HG03378 (cell line): ENCODE results near the gene TGFBR3.

ENCODE experiments used
- ATAC-seq: cut with Tn5 transposase; IDR thresholded peaks from one replicate; pipeline ENCODE4 v1.9.1; 2021; ENCODE audit warnings: mild to moderate bottlenecking, moderate library complexity; ENCODE audit not compliant: unreplicated experiment

The TGFBR3 gene

DNA sequence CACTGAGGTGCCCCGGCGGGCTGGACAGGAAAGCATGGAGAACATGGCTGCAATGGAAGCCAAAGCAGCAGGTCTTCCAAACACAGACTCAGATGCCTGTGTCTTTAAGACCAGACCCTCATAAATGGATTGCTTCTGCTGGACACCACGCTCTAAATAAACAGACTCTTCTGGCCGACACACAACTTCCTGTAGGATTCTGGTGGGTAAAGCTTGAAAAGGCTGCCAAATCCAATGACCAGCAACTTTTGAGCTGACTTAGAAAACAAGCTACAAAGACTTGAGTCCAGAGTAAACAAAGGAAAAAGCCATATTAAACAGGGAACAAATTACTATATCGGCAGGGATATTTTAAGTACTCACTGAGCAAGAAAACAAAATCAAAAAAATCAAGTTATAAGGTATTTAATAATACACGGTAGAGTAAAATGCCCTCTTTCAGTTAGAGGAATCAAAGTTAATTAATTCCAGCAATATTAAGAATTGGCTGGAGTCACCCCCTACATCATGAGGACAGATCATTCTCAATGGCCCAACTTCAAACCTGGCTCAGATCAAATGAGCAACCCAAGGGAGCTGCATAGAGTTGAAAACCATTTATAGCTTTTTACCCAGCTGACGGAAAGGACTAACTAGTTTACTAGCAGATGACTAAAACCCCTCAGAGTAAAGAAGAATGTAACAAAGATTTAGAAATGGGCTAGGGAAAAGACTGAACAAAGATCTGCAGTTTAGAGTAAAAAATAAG lies 102.4 kb downstream of the TGFBR3 start:
- no peak for ATAC-seq

GRCh38 chr1:91781901-91782622 lies 103.9 kb downstream of the TGFBR3 start:
- ATAC-seq, result no peak

DNA sequence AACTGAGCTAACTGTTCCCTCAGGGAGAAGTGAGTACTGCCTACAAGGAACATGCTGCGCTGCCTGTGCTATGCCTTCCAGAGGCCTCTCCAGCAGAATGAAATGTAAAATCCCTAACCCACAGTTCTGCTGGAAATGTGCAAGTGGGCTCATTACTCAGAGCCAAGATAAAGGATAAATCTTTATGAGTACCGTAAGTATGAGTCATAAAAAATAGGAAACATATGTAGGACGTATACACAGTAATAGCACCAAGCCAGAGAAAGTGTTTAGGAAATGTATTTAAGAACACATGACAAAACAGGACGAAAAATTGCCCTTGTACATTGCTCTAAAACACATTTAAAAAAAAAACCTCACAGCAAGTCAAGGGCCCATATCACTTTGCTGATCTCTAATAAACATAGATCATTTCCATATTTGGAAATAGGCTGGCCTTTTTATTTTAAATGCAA lies 104.6 kb downstream of the TGFBR3 start:
- no peak for ATAC-seq

DNA sequence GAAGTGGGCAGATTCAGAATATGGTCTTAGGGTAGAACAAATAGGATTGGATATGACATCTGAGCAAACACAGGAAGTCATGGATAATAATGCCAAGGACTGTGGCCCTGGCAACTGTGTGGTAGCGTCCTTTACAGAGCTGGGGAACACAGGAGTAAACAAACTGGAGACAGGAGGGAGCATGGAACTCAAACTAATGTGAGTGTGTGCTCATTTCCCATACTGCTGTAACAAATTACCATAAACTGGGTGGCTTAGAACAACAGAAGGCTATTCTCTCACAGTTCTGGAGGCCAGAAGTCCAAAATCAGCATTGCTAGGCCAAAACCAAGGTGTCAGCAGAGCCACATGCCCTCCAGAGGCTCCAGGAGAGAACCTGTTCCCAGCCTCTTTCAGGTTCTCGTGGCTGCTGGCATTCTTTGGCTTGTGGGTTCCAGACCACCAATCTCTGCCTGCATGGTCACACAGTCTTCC lies 106.4 kb downstream of the TGFBR3 start:
- ATAC-seq, result no peak

- no peak for ATAC-seq
Observed at GRCh38 chr1:91778964-91779363, 107.0 kb downstream of the TGFBR3 start.

GRCh38 chr1:91777630-91778300 lies 108.2 kb downstream of the TGFBR3 start:
- no peak for ATAC-seq

- ATAC-seq, result no peak
Observed at GRCh38 chr1:91777196-91777595, 108.8 kb downstream of the TGFBR3 start.

- ATAC-seq, result no peak
Observed at GRCh38 chr1:91776068-91776794, 109.7 kb downstream of the TGFBR3 start.

- no peak for ATAC-seq
Observed at GRCh38 chr1:91775227-91775626, 110.7 kb downstream of the TGFBR3 start.

- ATAC-seq, result no peak
Observed at GRCh38 chr1:91774520-91775203, 111.3 kb downstream of the TGFBR3 start.

DNA sequence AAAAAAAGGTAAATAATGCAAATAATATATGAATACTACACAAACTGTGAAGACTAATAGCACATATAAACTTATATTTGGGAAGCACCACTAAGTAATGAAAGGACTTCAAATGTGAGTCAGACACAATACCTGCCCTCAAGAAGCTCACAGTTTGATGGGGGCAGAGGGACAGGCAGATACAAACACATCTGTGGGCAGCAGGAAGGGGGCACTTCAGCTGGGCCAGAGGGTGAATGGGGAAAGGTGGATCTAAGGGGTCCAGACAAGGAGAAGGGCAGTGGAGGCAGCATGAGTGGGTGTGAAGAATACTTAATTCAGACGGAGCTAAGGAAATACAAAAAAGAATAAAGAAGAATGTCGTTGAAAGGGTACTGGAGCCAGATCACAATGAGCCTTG lies 114.2 kb downstream of the TGFBR3 start:
- ATAC-seq, result no peak

- ATAC-seq, result no peak
Observed at GRCh38 chr1:91770667-91771268, 115.2 kb downstream of the TGFBR3 start.

DNA sequence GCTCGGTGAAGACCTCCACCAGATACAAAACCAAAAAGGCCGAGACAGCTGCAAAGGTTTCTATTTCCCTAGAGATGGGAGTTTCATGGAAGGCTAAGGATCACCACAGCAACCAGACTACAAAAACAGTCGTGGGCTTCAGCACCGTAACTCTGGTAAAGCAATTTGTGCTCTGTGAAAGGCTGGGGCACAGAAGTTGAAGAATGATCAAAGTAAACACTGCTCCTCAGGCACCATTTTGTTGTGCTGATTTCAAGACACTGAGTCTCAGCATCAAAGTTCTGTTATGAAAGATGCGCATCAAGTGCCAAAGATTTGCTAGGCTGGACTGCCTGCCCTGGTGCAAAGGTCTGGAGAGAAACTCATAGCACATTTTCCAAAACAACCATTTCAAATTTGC lies 116.2 kb downstream of the TGFBR3 start:
- ATAC-seq, result no peak

DNA sequence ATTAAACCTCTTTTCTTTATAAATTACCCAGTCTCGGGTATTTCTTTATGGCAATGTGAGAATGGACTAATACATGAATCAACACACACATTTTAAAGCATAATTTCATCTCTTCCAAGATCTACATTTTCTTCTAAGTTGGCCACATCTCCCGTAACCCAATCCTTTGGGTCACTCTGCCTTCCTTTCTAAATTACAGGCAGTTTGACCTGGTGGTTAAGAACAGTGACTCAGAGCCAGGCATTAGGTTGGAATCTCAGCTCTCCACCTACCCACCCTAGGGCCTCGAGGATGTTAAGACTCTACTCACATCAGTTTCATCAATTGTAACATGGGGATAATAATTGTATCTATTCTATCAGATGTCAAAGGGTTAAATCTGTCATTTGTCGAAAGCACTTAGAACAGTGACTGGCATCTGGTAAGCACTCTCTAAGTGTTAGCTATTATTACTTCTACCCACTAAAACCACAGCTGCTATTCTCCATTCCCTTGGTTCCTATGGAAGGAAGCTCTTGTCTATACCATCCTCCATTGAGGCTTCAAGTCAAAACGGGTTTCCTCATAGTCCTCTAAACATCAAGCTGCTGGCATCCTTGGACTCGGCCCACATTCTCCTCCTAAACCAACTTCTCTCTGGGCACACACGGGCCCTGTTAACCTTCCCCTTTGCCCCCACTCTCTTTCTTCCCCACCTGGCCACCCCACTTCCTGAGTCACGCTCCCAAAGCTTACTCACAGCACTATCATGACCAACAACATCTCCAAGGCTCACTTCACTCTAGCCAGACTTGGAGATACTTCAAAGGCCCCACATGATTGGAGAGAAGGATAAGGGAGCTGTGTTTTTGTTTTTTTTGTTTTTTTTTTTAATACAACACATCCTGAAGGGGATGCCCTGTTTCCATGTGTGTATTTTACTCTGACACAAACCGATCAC lies 116.9 kb downstream of the TGFBR3 start:
- no peak for ATAC-seq

DNA sequence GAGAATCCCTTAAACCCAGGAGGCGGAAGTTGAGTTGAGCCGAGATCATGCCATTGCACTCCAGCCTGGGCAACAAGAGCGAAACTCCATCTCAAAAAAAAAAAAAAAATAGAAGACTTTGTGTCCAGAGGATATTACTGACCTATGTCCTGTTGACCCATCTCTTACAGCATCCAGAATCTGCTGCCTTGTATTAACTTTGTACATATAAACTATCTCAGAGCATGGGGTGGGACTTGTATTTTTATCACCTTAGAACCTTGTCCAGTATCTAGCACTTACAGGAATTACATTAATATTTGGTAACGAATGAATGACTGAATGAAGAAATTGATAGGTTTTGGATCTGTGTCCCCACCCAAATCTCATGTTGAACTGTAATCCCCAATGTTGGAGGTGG lies 117.8 kb downstream of the TGFBR3 start:
- ATAC-seq, result no peak

DNA sequence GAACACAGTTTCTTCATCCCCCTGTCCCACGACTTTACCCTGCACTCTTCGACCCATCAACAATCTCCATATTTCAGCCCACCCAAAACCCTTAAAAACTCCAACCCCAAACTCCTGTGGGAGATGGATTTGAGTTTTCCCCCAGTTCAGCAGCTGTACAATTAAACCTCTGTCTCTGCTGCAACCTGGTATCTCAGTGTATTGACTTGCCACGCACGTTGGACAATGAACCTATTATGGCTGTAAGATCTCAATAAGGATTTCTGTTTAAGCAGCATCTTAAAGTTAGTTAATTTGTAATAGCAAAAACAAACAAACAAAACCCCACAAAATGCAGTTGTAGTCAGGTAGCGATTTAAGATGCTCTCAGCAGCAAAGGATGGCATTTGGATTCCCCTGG lies 119.1 kb downstream of the TGFBR3 start:
- no peak for ATAC-seq

GRCh38 chr1:91765880-91766443 lies 120.0 kb downstream of the TGFBR3 start:
- ATAC-seq, result no peak

GRCh38 chr1:91765293-91765692 lies 120.7 kb downstream of the TGFBR3 start:
- no peak for ATAC-seq
